KBM-7 (cell line): ENCODE data around the gene ZRANB1.

ENCODE experiments used
- DNase-seq: peaks from one replicate; pipeline ENCODE4 v3.0.0-alpha.2; 2015
- in situ Hi-C: fragments of 300-500 bp; cut with MboI; formaldehyde crosslinking; loops from 2 replicates; pipeline ENCODE4 v1.14.3; 2020; ENCODE audit warnings: low sequenced_read_pairs, low pct_unique_long_range_greater_than_20kb, mixed read lengths

ZRANB1 gene

GRCh38 chr10:124918191-124918830 lies 23.6 kb upstream of the ZRANB1 start:
- in situ Hi-C loops: no loop called here
- no peak for DNase-seq

DNA sequence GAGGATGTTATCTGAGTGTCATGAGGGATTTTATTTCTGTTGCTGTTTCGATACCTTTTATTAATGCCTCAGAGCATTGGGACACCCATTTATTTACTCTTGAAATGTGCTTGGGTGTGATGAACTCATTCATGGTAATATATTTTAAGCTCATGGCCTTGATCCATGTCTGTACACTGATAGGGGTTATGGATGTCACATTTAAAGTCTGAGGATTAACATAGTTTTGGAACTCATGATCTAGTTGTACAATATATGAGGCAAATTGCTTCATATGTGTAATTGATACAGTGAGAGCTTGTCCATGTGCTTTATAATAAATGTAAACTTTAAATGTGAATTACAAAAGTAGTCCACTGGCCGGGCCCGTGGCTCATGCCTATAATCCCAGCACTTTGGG lies 23.0 kb upstream of the ZRANB1 start:
- no peak for DNase-seq
- in situ Hi-C loops: no loop called here

GRCh38 chr10:124921261-124921660 lies 20.7 kb upstream of the ZRANB1 start:
- in situ Hi-C loops: no loop called here

DNA sequence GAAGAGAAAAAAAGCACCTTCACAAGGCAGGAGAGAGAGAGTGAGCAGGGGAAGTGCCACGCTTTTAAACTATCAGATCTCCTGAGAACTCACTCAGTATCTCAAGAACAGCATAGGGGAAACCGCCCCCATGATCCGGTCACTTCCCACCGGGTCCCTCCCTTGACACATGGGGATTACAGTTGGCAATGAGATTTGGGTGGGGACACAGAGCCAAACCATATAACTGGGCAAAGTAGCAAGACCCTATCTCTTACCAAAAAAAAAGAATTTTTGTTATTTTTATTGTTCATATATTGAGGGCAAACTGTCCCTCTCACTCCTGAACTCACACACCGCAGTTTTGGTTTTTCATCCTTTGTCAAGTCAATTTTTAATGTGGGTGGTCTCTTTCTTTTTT lies 18.2 kb upstream of the ZRANB1 start:
- in situ Hi-C loops: no loop called here
- no peak for DNase-seq

More at GRCh38 chr10:124921261-124921660, 20.7 kb upstream of the ZRANB1 start:
- DNase-seq: no peak

DNA sequence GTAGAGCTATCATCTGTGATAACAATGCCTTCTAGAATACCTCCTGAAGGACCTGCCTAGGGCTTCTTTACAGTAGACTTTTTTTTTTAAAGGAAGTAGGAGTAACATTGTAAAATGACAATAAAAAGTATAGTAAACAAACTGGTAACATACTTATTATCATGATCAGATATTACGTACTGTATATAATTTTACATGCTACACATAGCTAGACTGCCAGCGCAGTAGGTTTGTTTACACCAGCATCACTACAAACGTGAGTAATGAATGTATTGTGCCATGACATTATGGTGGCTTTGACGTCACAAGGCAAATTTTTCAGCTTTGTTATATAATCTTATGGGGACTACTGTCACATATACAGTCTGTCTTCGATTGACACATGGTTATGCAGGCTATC lies 15.4 kb upstream of the ZRANB1 start:
- DNase-seq: no peak
- in situ Hi-C loops: no loop called here

DNA sequence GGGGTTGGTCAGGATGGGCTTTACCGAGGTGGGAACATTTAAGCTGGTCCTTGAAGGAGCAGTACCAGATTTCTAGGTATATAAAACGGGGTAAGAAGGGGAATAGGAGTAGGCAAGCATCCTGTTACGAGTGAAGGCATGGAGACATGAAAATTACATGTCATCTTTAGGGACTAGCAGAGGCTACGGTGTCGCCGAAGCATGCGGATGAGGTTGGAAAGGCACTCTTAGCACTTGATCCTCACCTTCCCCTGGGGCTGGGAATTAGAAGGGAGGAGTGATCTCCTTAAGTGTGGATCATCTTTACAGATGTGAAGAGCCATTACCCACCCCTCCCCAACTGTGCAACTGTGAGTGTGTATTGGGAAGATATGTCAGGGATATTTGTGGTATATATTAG lies 13.8 kb upstream of the ZRANB1 start:
- in situ Hi-C loops: no loop called here
- no peak for DNase-seq

DNA sequence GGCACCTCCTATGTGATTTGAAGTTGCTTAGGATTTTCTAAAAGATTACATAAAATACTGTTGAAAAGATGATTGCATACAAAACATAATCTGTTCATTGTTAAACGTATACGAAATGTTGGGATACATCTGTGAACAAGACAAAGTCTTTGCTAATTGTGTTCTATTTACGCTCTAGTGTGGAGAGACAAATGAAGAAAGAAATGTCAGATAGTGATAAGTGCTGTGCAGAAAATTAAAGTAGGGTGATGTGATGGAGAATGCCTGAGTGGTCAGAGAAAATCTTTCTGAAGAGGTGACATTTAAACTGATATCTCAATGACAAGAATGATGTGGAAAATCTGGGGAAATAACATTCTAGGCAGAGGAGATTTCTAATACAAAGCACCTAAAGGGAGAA lies 13.4 kb upstream of the ZRANB1 start:
- in situ Hi-C loops: no loop called here
- no peak for DNase-seq

DNA sequence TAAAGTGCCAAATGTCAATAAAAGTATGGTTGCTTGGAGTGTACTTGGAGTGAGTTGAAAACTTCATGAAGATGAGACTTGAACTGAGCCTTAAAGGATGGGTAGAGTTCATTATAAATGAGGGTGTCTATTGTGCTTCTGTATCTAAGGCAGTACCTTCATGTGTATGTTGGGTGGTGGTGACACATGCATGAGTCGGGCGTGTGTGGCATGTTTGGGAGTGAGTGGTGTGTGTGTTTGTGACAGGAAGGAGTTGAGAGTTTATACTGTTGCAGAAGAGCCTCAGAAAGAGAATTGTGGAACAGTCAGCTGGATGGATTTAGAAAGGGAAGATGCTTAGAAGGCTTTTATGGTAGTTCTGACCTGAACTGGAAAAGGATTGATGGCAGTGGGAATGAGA lies 6.0 kb upstream of the ZRANB1 start:
- DNase-seq: no peak
- in situ Hi-C loops: no loop called here

- in situ Hi-C loops: no loop called here
- no peak for DNase-seq
Observed at GRCh38 chr10:124936813-124937212, 5.1 kb upstream of the ZRANB1 start.

GRCh38 chr10:124939290-124939689 lies 2.6 kb upstream of the ZRANB1 start:
- in situ Hi-C loops: no loop called here
- DNase-seq: no peak

DNA sequence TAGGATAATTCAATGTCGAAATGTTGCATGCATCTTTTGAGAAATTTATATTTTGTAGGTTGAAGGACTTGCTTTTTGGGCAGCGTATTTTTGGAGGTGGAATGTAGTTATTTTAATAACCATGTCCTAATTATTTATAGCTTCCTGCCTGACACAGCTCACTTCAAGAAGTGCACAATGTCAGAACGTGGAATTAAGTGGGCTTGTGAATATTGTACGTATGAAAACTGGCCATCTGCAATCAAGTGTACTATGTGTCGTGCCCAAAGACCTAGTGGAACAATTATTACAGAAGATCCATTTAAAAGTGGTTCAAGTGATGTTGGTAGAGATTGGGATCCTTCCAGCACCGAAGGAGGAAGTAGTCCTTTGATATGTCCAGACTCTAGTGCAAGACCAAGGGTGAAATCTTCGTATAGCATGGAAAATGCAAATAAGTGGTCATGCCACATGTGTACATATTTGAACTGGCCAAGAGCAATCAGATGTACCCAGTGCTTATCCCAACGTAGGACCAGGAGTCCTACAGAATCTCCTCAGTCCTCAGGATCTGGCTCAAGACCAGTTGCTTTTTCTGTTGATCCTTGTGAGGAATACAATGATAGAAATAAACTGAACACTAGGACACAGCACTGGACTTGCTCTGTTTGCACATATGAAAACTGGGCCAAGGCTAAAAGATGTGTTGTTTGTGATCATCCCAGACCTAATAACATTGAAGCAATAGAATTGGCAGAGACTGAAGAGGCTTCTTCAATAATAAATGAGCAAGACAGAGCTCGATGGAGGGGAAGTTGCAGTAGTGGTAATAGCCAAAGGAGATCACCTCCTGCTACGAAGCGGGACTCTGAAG lies 620 bp downstream of the ZRANB1 start:
- in situ Hi-C loops: no loop called here
- no peak for DNase-seq

DNA sequence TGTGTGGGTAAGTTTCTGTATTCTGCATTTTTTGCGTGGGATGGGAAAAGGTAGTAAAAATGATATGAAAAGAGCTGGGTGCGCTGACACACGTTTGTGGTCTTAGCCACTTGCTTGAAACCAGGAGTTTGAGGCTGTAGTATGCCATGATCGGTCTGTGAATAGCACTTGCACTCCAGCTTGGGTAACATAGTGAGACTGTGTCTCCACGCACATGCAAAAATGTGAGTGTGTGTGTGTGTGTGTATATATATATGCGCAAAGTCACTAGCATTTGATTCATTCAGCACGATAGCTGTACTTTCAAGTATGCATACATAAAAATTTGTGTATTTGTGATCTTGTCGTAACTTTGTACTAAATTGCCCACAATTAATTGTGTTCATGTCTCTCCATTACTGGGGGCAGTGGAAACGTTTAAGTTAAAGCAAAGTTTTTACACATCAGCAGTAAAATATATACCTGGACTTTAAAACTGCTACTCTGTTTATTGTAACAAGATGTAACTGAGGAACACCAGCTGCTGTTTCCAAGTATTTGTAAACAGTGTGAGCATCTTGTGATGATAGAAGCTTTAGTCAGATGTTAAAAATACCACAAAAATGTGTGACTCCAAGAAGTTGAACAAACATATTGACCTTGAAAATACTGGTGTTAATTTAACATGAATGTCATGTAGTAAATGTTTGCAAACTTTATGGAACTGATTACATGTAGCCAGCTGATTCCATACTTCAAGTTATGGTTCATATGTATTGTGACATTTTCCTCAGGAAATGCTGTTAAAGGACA lies 1.6 kb downstream of the ZRANB1 start:
- DNase-seq: no peak
- in situ Hi-C loops: no loop called here

GRCh38 chr10:124944982-124945381 lies 3.1 kb downstream of the ZRANB1 start:
- in situ Hi-C loops: no loop called here

DNA sequence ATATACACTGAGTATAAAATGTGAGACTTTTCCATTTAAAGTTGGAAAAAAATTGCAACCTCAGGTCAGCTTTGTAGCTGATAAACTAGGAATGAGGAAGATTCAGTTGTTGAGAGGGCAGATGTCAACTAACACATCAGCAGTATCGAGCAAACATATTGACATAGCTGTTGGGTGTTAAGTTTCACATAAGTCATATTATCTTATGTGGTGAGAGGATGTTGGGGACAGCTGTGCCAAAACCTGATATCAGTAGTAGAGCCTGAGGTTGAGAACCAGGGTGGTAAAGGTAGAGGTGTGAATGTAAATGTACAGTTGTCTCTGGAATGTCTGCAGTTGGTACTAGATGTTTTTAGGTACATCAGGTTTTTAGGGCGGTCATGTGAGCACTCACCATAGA lies 5.0 kb downstream of the ZRANB1 start:
- in situ Hi-C loops: no loop called here
- no peak for DNase-seq

More at GRCh38 chr10:124944982-124945381, 3.1 kb downstream of the ZRANB1 start:
- no peak for DNase-seq

GRCh38 chr10:124949543-124949942 lies 7.6 kb downstream of the ZRANB1 start:
- in situ Hi-C loops: no loop called here
- no peak for DNase-seq

DNA sequence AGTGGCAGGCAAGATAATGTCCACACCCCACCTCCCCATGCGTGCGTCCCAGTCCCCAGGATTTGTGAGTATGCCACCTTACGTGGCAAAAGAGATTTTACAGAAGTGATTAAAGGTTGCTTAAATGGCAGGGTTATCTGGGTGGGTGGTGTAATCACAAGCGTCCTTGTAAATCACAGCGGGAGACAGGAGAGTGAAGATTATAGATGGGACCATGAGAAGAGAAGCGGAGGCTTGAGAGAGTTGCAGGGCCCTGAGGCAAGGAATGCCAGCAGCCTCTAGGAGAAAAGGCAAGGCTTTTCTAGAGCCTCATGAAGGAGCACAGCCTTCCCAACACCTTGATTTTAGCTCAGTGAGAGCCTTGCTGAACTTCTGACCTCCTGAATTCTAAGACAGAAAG lies 10.2 kb downstream of the ZRANB1 start:
- DNase-seq: no peak
- in situ Hi-C loops: no loop called here

- no peak for DNase-seq
- in situ Hi-C loops: no loop called here
Observed at GRCh38 chr10:124953421-124953820, 11.5 kb downstream of the ZRANB1 start.

- DNase-seq: no peak
Observed at GRCh38 chr10:124955243-124955642, 13.3 kb downstream of the ZRANB1 start.

DNA sequence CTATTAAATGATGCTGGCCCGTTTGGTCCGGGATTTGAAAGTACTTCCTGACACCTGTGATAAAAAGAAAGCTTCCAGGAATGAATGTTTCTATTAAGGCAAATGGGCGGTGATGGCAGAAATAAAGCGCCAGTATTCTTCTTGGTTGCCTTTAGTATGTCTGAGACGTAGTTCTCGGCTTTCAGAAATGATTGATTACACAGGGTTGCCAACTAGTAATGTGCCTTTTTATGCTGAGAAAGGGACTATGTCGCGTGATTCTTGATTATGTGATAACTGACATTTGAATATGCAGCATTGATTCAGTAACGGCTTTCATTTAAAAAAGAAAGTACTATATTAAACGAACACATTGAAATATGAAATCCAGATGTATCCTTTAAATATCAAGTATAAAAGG lies 13.9 kb downstream of the ZRANB1 start:
- in situ Hi-C loops: no loop called here
- no peak for DNase-seq

More at GRCh38 chr10:124955243-124955642, 13.3 kb downstream of the ZRANB1 start:
- in situ Hi-C loops: no loop called here

DNA sequence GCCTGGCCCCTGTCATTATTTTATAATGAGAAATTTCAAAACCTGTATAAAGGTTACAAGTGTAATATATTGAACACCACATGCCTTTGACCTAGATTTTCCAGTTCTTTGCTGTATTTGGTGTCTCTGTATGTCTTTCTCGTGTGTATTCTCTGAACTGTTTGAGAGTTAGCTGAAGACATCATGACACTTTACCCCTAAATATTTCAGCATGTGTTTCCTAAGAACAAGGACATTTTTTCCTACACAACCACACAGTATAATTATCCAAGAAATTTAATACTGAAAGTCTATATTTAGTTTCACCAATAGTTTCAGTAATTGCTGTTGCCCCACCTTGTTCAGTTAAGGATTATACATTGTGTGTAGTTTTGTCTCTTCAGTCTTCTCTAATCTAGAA lies 14.8 kb downstream of the ZRANB1 start:
- in situ Hi-C loops: no loop called here

More for the DNA sequence above, 14.8 kb downstream of the ZRANB1 start:
- no peak for DNase-seq
